PC-3 (cell line): Measurements from ENCODE around the gene UGT1A3.

ENCODE experiments used
- EZH2 ChIP-seq: fragments of 300-600 bp; sonication (generic); IDR thresholded peaks from one replicate; pipeline ENCODE4 v1.6.1; 2017; ENCODE audit warnings: antibody characterized with exemption, mild to moderate bottlenecking, low read length; ENCODE audit not compliant: unreplicated experiment
- EZH2phosphoT487 ChIP-seq: fragments of 300-600 bp; sonication (generic); IDR thresholded peaks from 2 replicates; pipeline ENCODE4 v1.6.1; 2018; ENCODE audit warnings: mild to moderate bottlenecking, antibody characterized with exemption, low read length, borderline replicate concordance
- TF ChIP-seq, protein P1 (sequence below): fragments of 300-600 bp; sonication (generic); conservative IDR thresholded peaks from 2 replicates; pipeline ENCODE4 v1.5.1; 2017; ENCODE audit warnings: antibody characterized with exemption, low read depth, mild to moderate bottlenecking, low read length

DNA sequence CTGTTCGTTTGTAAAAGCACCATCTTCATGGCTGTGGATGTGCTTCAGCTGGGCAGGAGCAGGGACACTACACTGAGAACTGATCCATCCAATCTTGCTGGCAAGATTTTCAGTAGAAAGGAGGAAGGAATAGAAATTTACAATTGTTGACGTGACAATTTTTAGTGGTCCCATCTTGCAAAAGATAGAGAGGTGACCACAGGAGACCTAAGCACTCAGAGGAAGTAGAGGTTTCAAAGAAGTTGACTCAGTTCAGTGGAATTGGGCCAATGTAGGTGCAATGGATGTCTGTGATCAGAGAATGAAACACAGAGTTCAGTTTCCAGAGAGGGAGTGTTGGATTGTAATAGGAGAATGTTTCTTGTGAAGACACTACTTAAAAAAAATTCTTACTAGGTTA is 14.7 kb upstream of the UGT1A3 start:
- TF ChIP-seq, protein P1, sequence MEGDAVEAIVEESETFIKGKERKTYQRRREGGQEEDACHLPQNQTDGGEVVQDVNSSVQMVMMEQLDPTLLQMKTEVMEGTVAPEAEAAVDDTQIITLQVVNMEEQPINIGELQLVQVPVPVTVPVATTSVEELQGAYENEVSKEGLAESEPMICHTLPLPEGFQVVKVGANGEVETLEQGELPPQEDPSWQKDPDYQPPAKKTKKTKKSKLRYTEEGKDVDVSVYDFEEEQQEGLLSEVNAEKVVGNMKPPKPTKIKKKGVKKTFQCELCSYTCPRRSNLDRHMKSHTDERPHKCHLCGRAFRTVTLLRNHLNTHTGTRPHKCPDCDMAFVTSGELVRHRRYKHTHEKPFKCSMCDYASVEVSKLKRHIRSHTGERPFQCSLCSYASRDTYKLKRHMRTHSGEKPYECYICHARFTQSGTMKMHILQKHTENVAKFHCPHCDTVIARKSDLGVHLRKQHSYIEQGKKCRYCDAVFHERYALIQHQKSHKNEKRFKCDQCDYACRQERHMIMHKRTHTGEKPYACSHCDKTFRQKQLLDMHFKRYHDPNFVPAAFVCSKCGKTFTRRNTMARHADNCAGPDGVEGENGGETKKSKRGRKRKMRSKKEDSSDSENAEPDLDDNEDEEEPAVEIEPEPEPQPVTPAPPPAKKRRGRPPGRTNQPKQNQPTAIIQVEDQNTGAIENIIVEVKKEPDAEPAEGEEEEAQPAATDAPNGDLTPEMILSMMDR: no peak
- no peak for TF ChIP-seq EZH2phosphoT487
- TF ChIP-seq EZH2: no peak
